GM18517 (cell line): ENCODE measurements around the gene RAB31.

ENCODE experiments used
- ATAC-seq: cut with Tn5 transposase; IDR thresholded peaks from one replicate; pipeline ENCODE4 v1.9.1; 2021; ENCODE audit warnings: mild to moderate bottlenecking, moderate library complexity; ENCODE audit not compliant: unreplicated experiment

Gene RAB31

GRCh38 chr18:9831036-9831722 lies 123.1 kb downstream of the RAB31 start:
- no peak for ATAC-seq

- ATAC-seq = no peak
These were observed 123.7 kb downstream of the RAB31 start for GRCh38 chr18:9831723-9832199.

- ATAC-seq = no peak
These were observed 124.8 kb downstream of the RAB31 start for GRCh38 chr18:9832871-9833270.

- ATAC-seq = no peak
These were observed 126.5 kb downstream of the RAB31 start for GRCh38 chr18:9834551-9834950.

DNA sequence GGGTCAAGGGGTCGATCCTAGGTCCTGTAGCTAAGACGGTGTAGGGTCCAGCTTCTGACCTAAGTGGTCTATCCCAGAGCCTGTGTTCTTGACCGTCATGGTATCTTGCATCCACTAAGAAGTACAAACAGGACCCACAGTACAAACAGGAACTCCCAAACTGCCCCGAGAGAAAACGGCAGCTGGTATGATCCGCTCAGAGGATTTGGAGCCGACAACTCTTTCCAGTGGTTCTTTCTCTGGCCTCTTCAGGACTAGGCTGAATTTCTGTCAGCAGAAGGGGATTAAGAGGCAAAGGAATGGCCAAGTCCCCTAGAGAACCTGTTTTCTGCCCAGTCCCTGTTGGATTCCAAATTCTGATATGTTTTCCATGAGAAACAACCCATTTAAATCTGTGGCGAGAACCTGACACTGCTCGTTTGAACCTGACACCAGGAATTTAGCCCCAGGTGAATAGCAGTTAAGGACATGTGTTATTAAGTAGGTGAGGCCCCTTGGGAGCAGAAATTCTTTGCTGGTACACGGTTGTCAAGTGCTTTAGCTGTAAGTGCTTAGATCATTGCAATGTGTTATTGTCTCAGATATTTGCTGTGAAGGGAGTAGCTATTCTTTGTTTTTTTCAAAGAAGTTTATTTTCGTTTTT lies 127.1 kb downstream of the RAB31 start:
- no peak for ATAC-seq

GRCh38 chr18:9835825-9836224 lies 127.7 kb downstream of the RAB31 start:
- ATAC-seq = no peak

DNA sequence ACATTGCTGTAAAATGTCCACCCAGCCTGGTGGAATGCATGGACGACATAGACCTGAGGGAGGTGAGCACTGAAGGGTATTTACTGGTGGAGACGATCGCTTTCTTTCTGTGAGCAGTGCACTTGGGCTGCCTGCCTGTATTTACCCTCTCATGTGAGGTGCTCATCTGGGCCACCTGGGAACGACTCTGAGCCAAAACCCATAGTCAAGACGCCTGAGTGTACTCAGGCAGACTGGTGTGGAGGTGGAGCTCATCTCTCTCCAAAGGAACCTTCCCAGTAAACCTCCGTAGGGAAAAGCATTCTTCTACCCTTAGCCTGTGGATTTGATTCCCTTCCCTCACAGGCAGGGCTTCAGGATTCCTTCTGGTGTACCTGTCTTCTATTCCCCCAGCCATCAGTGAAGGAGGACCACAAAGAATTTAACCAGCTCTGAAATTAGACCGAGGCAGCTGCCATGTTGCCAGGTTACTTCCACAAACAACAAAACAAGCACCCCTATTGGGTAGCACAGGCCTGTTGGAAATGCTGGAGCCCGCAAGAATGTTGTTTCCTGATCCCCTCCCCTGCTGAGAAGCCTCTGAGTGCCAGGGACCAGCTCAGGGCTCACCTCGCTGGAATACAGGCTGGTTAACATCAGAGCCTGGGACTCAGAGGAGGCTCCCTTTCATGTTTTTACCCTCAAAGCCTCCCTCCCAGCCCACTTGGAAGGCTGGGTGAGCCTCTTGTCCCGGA lies 130.2 kb downstream of the RAB31 start:
- ATAC-seq = no peak

DNA sequence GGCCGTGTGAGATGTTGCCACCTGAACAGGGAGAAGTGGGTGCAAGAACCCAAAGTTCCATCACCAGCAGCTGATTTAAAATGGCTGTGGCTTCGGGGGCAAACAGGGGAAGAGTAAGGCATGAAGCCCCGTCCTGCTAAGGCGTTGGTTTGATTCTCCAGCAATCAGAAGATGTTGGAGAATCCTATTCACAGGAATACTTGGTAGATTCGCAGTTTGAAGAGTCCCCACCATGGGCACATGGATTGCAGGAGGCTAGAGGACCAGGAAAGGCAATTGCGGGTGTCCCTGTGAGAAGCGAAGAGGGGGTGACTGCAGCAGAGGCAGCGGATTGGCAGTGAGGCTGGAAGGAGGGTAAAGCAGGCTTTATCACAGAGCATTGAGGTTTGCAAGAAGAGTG lies 131.1 kb downstream of the RAB31 start:
- ATAC-seq = no peak

DNA sequence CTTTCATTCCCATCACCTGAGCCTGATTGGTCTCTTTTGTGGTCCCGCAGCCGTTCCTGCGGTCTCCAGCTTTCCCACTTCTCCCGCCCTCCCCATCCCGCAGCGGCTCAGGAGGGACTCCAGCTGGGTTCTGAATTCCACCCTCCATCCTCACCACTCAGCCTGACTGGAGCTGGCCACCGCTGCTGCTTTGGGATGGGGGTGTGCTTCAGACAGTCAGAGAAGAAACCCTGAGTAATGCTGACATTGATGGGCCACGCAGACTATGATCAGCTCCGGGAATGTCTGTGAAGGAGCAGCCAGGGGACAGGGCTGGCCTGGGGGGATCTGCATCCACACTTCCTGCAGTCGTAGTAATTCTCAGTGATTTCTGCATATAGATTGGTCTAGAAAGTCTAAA lies 131.8 kb downstream of the RAB31 start:
- no peak for ATAC-seq

DNA sequence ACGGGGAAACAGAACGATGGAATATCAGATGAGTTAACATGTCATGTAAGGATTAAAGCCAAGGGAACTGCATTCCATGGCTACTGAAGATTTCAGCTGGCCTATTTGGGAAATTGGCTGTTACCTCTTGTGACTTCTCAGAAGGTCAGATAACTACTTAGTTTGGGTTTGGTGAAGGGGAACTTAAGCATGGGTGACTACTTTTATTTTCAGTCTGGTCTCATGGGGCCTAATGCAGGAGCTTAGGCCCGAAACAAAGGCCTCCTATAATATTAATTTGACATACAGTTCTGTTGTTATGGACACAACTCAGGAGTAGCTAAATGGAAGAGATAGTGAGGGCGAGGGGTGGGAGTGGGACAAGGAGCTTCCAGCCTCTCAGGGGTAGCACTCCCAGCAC lies 133.7 kb downstream of the RAB31 start:
- ATAC-seq = no peak

DNA sequence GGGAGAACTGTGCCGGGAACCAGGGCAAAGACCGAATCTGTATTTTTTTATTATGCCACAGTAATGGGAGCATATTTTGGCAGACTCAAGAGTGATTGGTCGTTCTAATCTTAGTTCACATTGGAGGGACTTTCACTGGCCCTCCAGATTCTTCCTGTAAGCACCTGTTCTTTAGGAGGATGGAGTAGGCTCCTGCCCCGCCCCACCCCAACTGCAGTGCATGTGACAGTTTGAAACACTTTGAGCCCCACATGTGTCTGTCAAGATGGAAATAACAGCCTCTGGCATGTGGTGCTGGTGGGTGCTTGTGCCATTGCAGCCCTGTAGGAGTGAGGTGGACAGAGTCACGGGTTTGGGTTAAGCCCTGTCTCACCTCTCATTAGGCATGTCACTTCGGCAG lies 134.3 kb downstream of the RAB31 start:
- ATAC-seq = no peak

GRCh38 chr18:9845256-9845655 lies 137.2 kb downstream of the RAB31 start:
- no peak for ATAC-seq

DNA sequence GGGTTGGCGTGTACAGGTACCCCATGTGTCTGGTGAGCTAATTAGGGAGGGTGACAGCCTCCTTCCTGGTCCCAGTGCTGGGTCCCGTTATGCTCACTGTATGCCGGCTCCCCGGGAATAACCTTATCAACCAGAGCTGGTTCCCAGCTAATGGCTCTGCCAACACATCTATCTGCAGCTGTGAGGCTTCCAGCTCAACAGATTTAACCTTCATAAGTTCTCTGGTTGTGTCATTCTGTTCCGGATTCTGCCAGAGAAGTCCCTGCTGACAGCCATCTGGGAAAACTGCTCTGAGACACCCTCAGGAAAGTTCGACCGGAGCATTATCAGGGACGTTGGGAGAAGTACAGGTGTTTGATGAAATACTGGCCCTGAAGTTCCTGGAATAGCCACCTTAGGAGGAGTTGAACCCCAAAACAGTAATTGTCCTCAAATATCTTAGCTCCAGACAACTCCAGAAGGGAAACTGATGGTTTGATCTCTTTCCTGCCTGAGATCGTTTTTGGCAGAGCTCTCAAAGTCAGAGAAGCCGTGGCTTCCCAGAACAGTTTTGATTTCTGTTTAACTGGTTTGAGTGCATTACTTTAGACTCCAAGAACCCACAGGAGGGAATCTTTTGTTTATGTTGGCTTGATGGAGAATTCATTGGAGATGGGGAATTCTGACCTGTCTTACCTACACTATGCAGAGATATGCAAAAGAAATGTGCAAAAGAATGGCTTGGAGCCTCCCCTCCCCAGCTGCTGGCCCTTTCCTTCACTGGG lies 138.2 kb downstream of the RAB31 start:
- no peak for ATAC-seq

- no peak for ATAC-seq
These were observed 140.2 kb downstream of the RAB31 start for GRCh38 chr18:9848170-9848879.

- no peak for ATAC-seq
These were observed 141.5 kb downstream of the RAB31 start for GRCh38 chr18:9849407-9850283.

GRCh38 chr18:9850309-9850708 lies 142.2 kb downstream of the RAB31 start:
- no peak for ATAC-seq

GRCh38 chr18:9851511-9851910 lies 143.4 kb downstream of the RAB31 start:
- ATAC-seq = no peak

DNA sequence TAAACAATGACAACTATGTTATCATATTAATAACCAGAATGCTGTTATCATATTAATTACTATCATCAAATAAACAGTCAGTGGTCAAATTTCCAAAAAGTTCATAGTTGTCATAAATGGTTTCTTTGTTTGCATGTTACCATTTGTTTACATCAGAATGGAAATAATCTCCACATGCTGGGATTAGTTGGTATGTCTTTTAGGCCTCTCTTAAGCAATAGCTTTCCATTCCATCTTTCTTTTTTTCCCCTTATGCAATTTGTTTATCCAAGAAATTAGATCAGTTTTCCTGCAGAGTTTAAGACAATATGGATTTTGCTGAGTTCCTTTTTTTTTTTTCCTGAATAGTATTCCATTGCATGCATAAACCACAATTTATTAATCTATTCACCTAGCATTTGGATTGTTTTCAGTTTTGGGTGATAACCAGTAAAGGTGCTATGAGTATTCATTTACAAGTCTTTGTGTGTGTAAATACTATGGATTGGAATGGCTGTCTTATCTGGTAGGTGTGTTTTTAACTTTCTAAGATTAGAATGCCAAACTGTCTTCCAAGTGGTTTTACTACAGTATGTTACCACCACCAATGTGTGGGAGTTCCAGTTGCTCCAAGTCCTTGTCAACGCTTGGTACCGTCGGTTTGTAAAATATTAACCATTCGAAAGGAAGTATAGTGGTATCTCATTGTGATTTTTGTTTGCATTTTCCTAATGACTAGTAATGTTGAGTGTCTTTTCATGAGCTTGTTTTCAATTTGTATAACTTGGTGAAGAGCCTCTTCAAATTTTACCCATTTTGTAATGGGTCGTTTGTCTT lies 144.4 kb downstream of the RAB31 start:
- no peak for ATAC-seq
